GM12878 (cell line): ENCODE data around the gene TTC39B. TPM values are rescaled to one million over a fixed set of nuclear protein-coding genes. Genes with fewer than 3 reads are reported as not detected.

Experiments
- ATAC-seq: fragments of 200-7000 bp; cut with Tn5 transposase; 3 replicates; pipeline ENCODE4 v1.9.1; 2020; ENCODE audit warnings: mild to moderate bottlenecking, moderate library complexity
- BruUV-seq: library from RNA; stranded (reverse); fragments of 400-500 nt; replicated peaks from 2 replicates; lab custom pipeline; 2021; lab: Mats Ljungman, UMichigan
- CTCF ChIA-PET: fragments of 300-600 bp; sonication (Branson Sonifier 250); formaldehyde crosslinking; extraction: SDS; loops from one replicate; lab custom pipeline; 2021; ENCODE audit warnings: inconsistent platforms; lab: Yijun Ruan, JAX
- POLR2A ChIA-PET: fragments of 350-600 bp; formaldehyde crosslinking; extraction: SDS; loops from one replicate; lab custom pipeline; 2021; ENCODE audit warnings: inconsistent platforms; lab: Charles Lee
- RAD21 ChIA-PET: fragments of 300-600 bp; sonication (Branson Sonifier 250); formaldehyde crosslinking; loops from one replicate; lab custom pipeline; 2023; ENCODE audit warnings: antibody characterized with exemption; ENCODE audit not compliant: unreplicated experiment; lab: Charles Lee
- SMC1A ChIA-PET: fragments of 300-600 bp; sonication (Branson Sonifier 250); formaldehyde crosslinking; loops from one replicate; lab custom pipeline; 2023; ENCODE audit not compliant: unreplicated experiment, uncharacterized antibody; lab: Charles Lee
- DNase-seq: peaks from one replicate; pipeline ENCODE4 v3.0.0-alpha.2; 2011; ENCODE audit warnings: low read depth, low spot score
- FAIRE-seq: peaks from 3 replicates; lab custom pipeline; 2011; peaks lifted over from hg19 to GRCh38; lab: Jason Lieb, UNC
- H2AFZ ChIP-seq: 2 replicates; pipeline ENCODE4 v1.6.0; 2011; ENCODE audit warnings: low read depth, low read length, control low read depth; ENCODE audit not compliant: control insufficient read depth
- H3K27ac ChIP-seq: 2 replicates; pipeline ENCODE4 v1.5.1; 2011; ENCODE audit warnings: control low read depth; ENCODE audit not compliant: control insufficient read depth, insufficient read depth
- H3K27me3 ChIP-seq, 2 experiments: replicated peaks in 1 of 2; 2 replicates each; pipeline versions ENCODE4 v1.6.0 to v1.6.1; 2011; ENCODE audit warnings: low read length in 1 of 2; ENCODE audit not compliant: control insufficient read depth in 2 of 2, insufficient read depth in 2 of 2
- H3K36me3 ChIP-seq, 2 experiments: 2 replicates each; pipeline ENCODE4 v1.5.1; 2011; ENCODE audit warnings: low read length in 1 of 2; ENCODE audit not compliant: control insufficient read depth in 2 of 2, insufficient read depth in 2 of 2
- H3K4me1 ChIP-seq: 2 replicates; pipeline ENCODE4 v1.6.1; 2011; ENCODE audit warnings: mild to moderate bottlenecking, low read length, moderate library complexity, mixed read lengths; ENCODE audit not compliant: control insufficient read depth, insufficient read depth
- H3K4me2 ChIP-seq: 2 replicates; pipeline ENCODE4 v1.6.0; 2011; ENCODE audit warnings: control low read depth; ENCODE audit not compliant: control insufficient read depth, insufficient read depth
- H3K4me3 ChIP-seq: fragments of 200-600 bp; sonication (generic); 2 replicates; pipeline ENCODE4 v1.5.1; 2016
- H3K79me2 ChIP-seq: 2 replicates; pipeline ENCODE4 v1.6.0; 2011; ENCODE audit warnings: low read length; ENCODE audit not compliant: control insufficient read depth, insufficient read depth
- H3K9ac ChIP-seq: 2 replicates; pipeline ENCODE4 v1.8.0; 2011; ENCODE audit warnings: low read length, control low read depth, mixed read lengths; ENCODE audit not compliant: control insufficient read depth, insufficient read depth
- H3K9me3 ChIP-seq: replicated peaks from 3 replicates; pipeline ENCODE4 v1.5.1; 2011; ENCODE audit warnings: mild to moderate bottlenecking, low read length; ENCODE audit not compliant: control insufficient read depth, insufficient read depth
- H4K20me1 ChIP-seq: 2 replicates; pipeline ENCODE4 v1.6.0; 2011; ENCODE audit not compliant: control insufficient read depth, insufficient read depth
- BMI1 ChIP-seq: fragments of 450-650 bp; IDR thresholded peaks from 2 replicates; pipeline ENCODE4 v1.6.1; 2016; ENCODE audit warnings: mild to moderate bottlenecking, moderate library complexity, borderline replicate concordance
- FOS ChIP-seq: IDR thresholded peaks from 3 replicates; pipeline ENCODE4 v1.6.1; 2011; ENCODE audit warnings: borderline replicate concordance; ENCODE audit not compliant: insufficient read length; ENCODE audit errors: extremely low read depth
- HCFC1 ChIP-seq: fragments of 150-350 bp; IDR thresholded peaks from 2 replicates; pipeline ENCODE4 v1.6.1; 2014; ENCODE audit warnings: low read length
- STAT3 ChIP-seq: IDR thresholded peaks from 2 replicates; pipeline ENCODE4 v1.6.1; 2011; ENCODE audit warnings: low read depth, low read length, improper control_type of control experiment
- WGBS: methylation state at CpG from one replicate; pipeline ENCODE4 v1.1.6; 2016; ENCODE audit warnings: low lambda C conversion rate; ENCODE audit not compliant: insufficient replicate concordance, insufficient coverage; ENCODE audit errors: missing lambda C conversion rate; 5-methylcytosine and 5-hydroxymethylcytosine counted together
- in situ Hi-C: fragments of 300-500 bp; cut with MboI; formaldehyde crosslinking; loops from 9 replicates; pipeline ENCODE4 v1.14.3; 2018; ENCODE audit warnings: mixed read lengths
- intact Hi-C: fragments of 100-400 bp; cut with micrococcal nuclease; formaldehyde crosslinking; loops from one replicate; pipeline ENCODE4 v1.14.2; 2022; ENCODE audit not compliant: unreplicated experiment
- polyA plus RNA-seq, 11 experiments: library from polyadenylated mRNA; depleted of rRNA in 4 of 11; unstranded in 6 of 11; stranded (reverse) in 5 of 11; fragments of >200 nt; fragmentation: Nextera tagmentation in 4 of 11; fragmentation: Illumina TruSeq in 1 of 11; extraction: Ambion mirVana in 4 of 11; extraction: Trizol in 1 of 11; gene quantifications; 1 replicate in 1 of 11; 2 replicates in 10 of 11; pipeline versions ENCODE4 v1.2.1 to v1.2.3, GENCODE V29; 2011 to 2016; ENCODE audit warnings: inconsistent platforms in 2 of 11, missing spikeins in 2 of 11, low read depth in 1 of 11
- total RNA-seq, 4 experiments: library from RNA; depleted of rRNA in 3 of 4; stranded (reverse); fragments of >200 nt in 3 of 4; fragmentation: Illumina TruSeq in 1 of 4; extraction: Trizol in 1 of 4; gene quantifications; 2 replicates each; pipeline versions ENCODE4 v1.2.1 to v1.2.3, GENCODE V29; 2013 to 2021
- TF ChIP-seq, protein P1 (sequence below): fragments of 150-350 bp; IDR thresholded peaks from 2 replicates; pipeline ENCODE4 v1.6.1; 2014; ENCODE audit warnings: mild to moderate bottlenecking, low read depth, low read length
- TF ChIP-seq, protein P2 (sequence below): IDR thresholded peaks from 2 replicates; pipeline ENCODE4 v1.6.1; 2012; ENCODE audit warnings: improper control_type of control experiment, low read depth, low read length; ENCODE audit not compliant: insufficient replicate concordance

TTC39B gene
- total and polyA plus RNA-seq, 10 of the 15 experiments (the other 5 are each of a cell fraction or from before 2014, with no cell fraction given), result 0.68 to 2.5 (median 1.5) TPM

DNA sequence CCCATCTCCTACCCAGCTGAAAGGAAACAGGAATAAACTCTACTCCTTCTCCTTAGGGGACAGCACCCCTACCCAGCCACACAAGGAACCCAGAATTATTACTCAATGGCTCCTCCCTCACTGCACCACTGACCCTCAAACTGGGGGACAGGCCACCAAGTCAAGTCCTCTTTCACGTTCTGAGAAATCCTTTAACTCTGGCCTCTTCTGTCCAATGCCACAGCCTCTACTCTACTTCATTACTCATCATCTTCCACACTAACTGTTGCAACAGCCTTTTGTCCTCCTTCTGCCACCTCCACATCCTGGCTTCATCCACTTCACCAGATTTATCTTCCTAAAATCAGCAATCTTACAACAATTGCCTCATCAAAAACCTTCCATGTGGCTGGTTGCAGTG is 6.8 kb downstream of the TTC39B start:
- TF ChIP-seq STAT3 (no peak), BMI1 (no peak), FOS (no peak), HCFC1 (no peak)
- TF ChIP-seq, protein P1, sequence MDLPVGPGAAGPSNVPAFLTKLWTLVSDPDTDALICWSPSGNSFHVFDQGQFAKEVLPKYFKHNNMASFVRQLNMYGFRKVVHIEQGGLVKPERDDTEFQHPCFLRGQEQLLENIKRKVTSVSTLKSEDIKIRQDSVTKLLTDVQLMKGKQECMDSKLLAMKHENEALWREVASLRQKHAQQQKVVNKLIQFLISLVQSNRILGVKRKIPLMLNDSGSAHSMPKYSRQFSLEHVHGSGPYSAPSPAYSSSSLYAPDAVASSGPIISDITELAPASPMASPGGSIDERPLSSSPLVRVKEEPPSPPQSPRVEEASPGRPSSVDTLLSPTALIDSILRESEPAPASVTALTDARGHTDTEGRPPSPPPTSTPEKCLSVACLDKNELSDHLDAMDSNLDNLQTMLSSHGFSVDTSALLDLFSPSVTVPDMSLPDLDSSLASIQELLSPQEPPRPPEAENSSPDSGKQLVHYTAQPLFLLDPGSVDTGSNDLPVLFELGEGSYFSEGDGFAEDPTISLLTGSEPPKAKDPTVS, result no peak
- TF ChIP-seq, protein P2, sequence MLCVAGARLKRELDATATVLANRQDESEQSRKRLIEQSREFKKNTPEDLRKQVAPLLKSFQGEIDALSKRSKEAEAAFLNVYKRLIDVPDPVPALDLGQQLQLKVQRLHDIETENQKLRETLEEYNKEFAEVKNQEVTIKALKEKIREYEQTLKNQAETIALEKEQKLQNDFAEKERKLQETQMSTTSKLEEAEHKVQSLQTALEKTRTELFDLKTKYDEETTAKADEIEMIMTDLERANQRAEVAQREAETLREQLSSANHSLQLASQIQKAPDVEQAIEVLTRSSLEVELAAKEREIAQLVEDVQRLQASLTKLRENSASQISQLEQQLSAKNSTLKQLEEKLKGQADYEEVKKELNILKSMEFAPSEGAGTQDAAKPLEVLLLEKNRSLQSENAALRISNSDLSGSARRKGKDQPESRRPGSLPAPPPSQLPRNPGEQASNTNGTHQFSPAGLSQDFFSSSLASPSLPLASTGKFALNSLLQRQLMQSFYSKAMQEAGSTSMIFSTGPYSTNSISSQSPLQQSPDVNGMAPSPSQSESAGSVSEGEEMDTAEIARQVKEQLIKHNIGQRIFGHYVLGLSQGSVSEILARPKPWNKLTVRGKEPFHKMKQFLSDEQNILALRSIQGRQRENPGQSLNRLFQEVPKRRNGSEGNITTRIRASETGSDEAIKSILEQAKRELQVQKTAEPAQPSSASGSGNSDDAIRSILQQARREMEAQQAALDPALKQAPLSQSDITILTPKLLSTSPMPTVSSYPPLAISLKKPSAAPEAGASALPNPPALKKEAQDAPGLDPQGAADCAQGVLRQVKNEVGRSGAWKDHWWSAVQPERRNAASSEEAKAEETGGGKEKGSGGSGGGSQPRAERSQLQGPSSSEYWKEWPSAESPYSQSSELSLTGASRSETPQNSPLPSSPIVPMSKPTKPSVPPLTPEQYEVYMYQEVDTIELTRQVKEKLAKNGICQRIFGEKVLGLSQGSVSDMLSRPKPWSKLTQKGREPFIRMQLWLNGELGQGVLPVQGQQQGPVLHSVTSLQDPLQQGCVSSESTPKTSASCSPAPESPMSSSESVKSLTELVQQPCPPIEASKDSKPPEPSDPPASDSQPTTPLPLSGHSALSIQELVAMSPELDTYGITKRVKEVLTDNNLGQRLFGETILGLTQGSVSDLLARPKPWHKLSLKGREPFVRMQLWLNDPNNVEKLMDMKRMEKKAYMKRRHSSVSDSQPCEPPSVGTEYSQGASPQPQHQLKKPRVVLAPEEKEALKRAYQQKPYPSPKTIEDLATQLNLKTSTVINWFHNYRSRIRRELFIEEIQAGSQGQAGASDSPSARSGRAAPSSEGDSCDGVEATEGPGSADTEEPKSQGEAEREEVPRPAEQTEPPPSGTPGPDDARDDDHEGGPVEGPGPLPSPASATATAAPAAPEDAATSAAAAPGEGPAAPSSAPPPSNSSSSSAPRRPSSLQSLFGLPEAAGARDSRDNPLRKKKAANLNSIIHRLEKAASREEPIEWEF, result no peak
- TF ChIP-seq, all 136 proteins: peak for 0
- no peaks in the 10 kb centered on the region for H3K27me3 ChIP-seq
- H3K9ac ChIP-seq, result no peak overlapping the region
- ATAC-seq, result no peak
- RAD21 ChIA-PET, result no interaction called here
- DNase-seq, result no peak
- in situ Hi-C loops (no loop called here), intact Hi-C loops (no loop called here)
- CTCF ChIA-PET, result interaction anchor here (1.1 kb wide), 1 partner anchor 22 kb away, joined by 9 read pairs; no protein-coding TSS in a partner anchor
- peaks cover 19% of the 10 kb centered on the region for H3K4me1 ChIP-seq
- BruUV-seq, result no TSS peak
- POLR2A ChIA-PET, result interaction anchor here (0.6 kb wide), 1 partner anchor 122 kb away, joined by 3 read pairs; no protein-coding TSS in a partner anchor
- no peak overlapping the region for H3K4me3 ChIP-seq
- H3K36me3 ChIP-seq, result no peaks in the 10 kb centered on the region
- 77% methylated on average over 1 of the region's 1 CpG for WGBS
- H3K27ac ChIP-seq, result no peak overlapping the region
- no peaks in the 10 kb centered on the region for H4K20me1 ChIP-seq
- H3K79me2 ChIP-seq, result no peaks in the 10 kb centered on the region
- SMC1A ChIA-PET, result interaction anchor here (1.6 kb wide), 1 partner anchor 21 kb away, joined by 4 read pairs; no protein-coding TSS in a partner anchor
- H3K4me2 ChIP-seq, result no peak overlapping the region
- FAIRE-seq, result no peak
- no peak overlapping the region for H2AFZ ChIP-seq
- H3K9me3 ChIP-seq, result no peaks in the 10 kb centered on the region; the same call in 2 of the 3 replicates
